Neural cell (in vitro differentiated cells): Measurements from ENCODE around the gene R3HDML. TPM values are rescaled to one million over a fixed set of nuclear protein-coding genes. Genes with fewer than 3 reads are reported as not detected.

Source experiments
- H2AFZ ChIP-seq: fragments of 200-600, 300-800 bp; sonication (generic), shearing (Covaris generic); 2 replicates; pipeline ENCODE4 v1.6.0; 2014; ENCODE audit warnings: low read depth, mild to moderate bottlenecking, antibody characterized with exemption, low read length, moderate library complexity
- H3F3A ChIP-seq: fragments of 200-600 bp; shearing (Covaris generic); 2 replicates; pipeline ENCODE4 v1.6.1; 2016; ENCODE audit warnings: mild to moderate bottlenecking, moderate library complexity, mixed read lengths, antibody characterized with exemption, low read length; ENCODE audit not compliant: insufficient read depth, poor library complexity, severe bottlenecking
- H3K27ac ChIP-seq: fragments of 200-600, 300-800 bp; sonication (generic), shearing (Covaris generic); 2 replicates; pipeline ENCODE4 v1.5.1; 2014; ENCODE audit warnings: mild to moderate bottlenecking, low read length, moderate library complexity
- H3K27me3 ChIP-seq: fragments of 300-800, 200-600 bp; sonication (generic), shearing (Covaris generic); 2 replicates; pipeline ENCODE4 v1.6.0; 2014; ENCODE audit warnings: mild to moderate bottlenecking, low read depth, low read length, moderate library complexity; ENCODE audit not compliant: insufficient read depth
- H3K36me3 ChIP-seq: fragments of 300-800, 200-600 bp; sonication (generic), shearing (Covaris generic); 2 replicates; pipeline ENCODE4 v1.5.1; 2014; ENCODE audit warnings: mild to moderate bottlenecking, antibody characterized with exemption, low read length, moderate library complexity; ENCODE audit not compliant: insufficient read depth
- H3K4me2 ChIP-seq: fragments of 300-800, 200-600 bp; sonication (generic), shearing (Covaris generic); 2 replicates; pipeline ENCODE4 v1.6.0; 2014; ENCODE audit warnings: mild to moderate bottlenecking, low read length
- H3K4me3 ChIP-seq: fragments of 300-800, 200-600 bp; sonication (generic), shearing (Covaris generic); 2 replicates; pipeline ENCODE4 v1.5.1; 2014; ENCODE audit warnings: mild to moderate bottlenecking, low read length, moderate library complexity
- H3K79me2 ChIP-seq: fragments of 200-600 bp; shearing (Covaris generic); replicated peaks from 2 replicates; pipeline ENCODE4 v1.6.0; 2014; ENCODE audit warnings: mild to moderate bottlenecking, low read length, moderate library complexity; ENCODE audit not compliant: insufficient read depth
- H3K9ac ChIP-seq: fragments of 300-800, 200-600 bp; sonication (generic), shearing (Covaris generic); 2 replicates; pipeline ENCODE4 v1.6.1; 2016; ENCODE audit warnings: mild to moderate bottlenecking, low read length, mixed read lengths
- H3K9me2 ChIP-seq: fragments of 200-600 bp; shearing (Covaris generic); 2 replicates; pipeline ENCODE4 v1.6.1; 2016; ENCODE audit warnings: mild to moderate bottlenecking, low read length, mixed read lengths; ENCODE audit not compliant: insufficient read depth
- H3K9me3 ChIP-seq: fragments of 200-600, 300-800 bp; sonication (generic), shearing (Covaris generic); 2 replicates; pipeline ENCODE4 v1.6.1; 2016; ENCODE audit warnings: mild to moderate bottlenecking, mixed run types, low read length, moderate library complexity, mixed read lengths
- H4K20me1 ChIP-seq: fragments of 200-600 bp; shearing (Covaris generic); 2 replicates; pipeline ENCODE4 v1.6.1; 2016; ENCODE audit warnings: mild to moderate bottlenecking, mixed run types; ENCODE audit not compliant: insufficient read depth
- CTCF ChIP-seq: fragments of 450-650 bp; IDR thresholded peaks from 2 replicates; pipeline ENCODE4 v1.5.1; 2014; ENCODE audit warnings: antibody characterized with exemption, mild to moderate bottlenecking, moderate library complexity; ENCODE audit not compliant: poor library complexity, severe bottlenecking
- EP300 ChIP-seq: fragments of 450-650 bp; conservative IDR thresholded peaks from 2 replicates; pipeline ENCODE4 v1.6.1; 2014; ENCODE audit warnings: antibody characterized with exemption, mild to moderate bottlenecking, moderate library complexity; ENCODE audit not compliant: poor library complexity, severe bottlenecking
- EZH2 ChIP-seq: fragments of 200-600, 300-800 bp; shearing (Covaris generic), sonication (generic); IDR thresholded peaks from 2 replicates; pipeline ENCODE4 v1.6.1; 2014; ENCODE audit warnings: antibody characterized with exemption, low read length, borderline replicate concordance, mild to moderate bottlenecking; ENCODE audit not compliant: insufficient read depth, poor library complexity, severe bottlenecking
- MXI1 ChIP-seq: fragments of 450-650 bp; conservative IDR thresholded peaks from 2 replicates; pipeline ENCODE4 v1.6.1; 2014; ENCODE audit warnings: antibody characterized with exemption, mild to moderate bottlenecking; ENCODE audit not compliant: poor library complexity, severe bottlenecking
- POLR2AphosphoS5 ChIP-seq: IDR thresholded peaks from 2 replicates; pipeline ENCODE4 v1.6.1; 2012
- RAD21 ChIP-seq: fragments of 450-650 bp; conservative IDR thresholded peaks from 2 replicates; pipeline ENCODE4 v1.6.1; 2014; ENCODE audit warnings: antibody characterized with exemption, mild to moderate bottlenecking, moderate library complexity
- REST ChIP-seq: IDR thresholded peaks from 2 replicates; pipeline ENCODE4 v1.6.1; 2012; ENCODE audit warnings: borderline replicate concordance
- SMC3 ChIP-seq: fragments of 450-650 bp; conservative IDR thresholded peaks from 2 replicates; pipeline ENCODE4 v1.6.1; 2014; ENCODE audit warnings: antibody characterized with exemption, mild to moderate bottlenecking, moderate library complexity; ENCODE audit not compliant: poor library complexity
- TAF1 ChIP-seq: IDR thresholded peaks from 2 replicates; pipeline ENCODE4 v1.6.1; 2012; ENCODE audit warnings: low read depth
- polyA plus RNA-seq: library from polyadenylated mRNA; depleted of rRNA; stranded (reverse); fragments of >200 nt; gene quantifications from 2 replicates; pipeline ENCODE4 v1.2.3, GENCODE V29; 2014

The R3HDML gene
- polyA plus RNA-seq, 1 donor from 2014 or later: not detected

- Histone ChIP-seq H3K4me2 (no peak overlapping the region), H3K9me2 (no peaks in the 10 kb centered on the region), H3K4me3 (no peak overlapping the region), H3K27me3 (no peaks in the 10 kb centered on the region), H4K20me1 (no peaks in the 10 kb centered on the region), H3K36me3 (no peaks in the 10 kb centered on the region), H3K27ac (no peak overlapping the region), H3K9ac (no peak overlapping the region), H2AFZ (no peak overlapping the region), H3K79me2 (no peaks in the 10 kb centered on the region), H3F3A (no peaks in the 10 kb centered on the region), H3K9me3 (no peaks in the 10 kb centered on the region)
- TF ChIP-seq EP300: no peak
- TF ChIP-seq CTCF: no peak
- TF ChIP-seq POLR2AphosphoS5: no peak
- TF ChIP-seq RAD21: no peak
- no peak for TF ChIP-seq TAF1
- no peak for TF ChIP-seq REST
- no peak for TF ChIP-seq EZH2
- TF ChIP-seq SMC3: no peak
- no peak for TF ChIP-seq MXI1
Observed at GRCh38 chr20:44301285-44301684, 35.6 kb upstream of the R3HDML start.

GRCh38 chr20:44302026-44302669, 34.7 kb upstream of the R3HDML start:
- no peak for TF ChIP-seq REST
- no peak for TF ChIP-seq EZH2
- TF ChIP-seq TAF1: no peak
- no peak for TF ChIP-seq RAD21
- no peak for TF ChIP-seq MXI1
- TF ChIP-seq EP300: no peak
- TF ChIP-seq SMC3: no peak
- TF ChIP-seq POLR2AphosphoS5: no peak
- no peak for TF ChIP-seq CTCF
- no peaks in the 10 kb centered on the region for H3K27me3 ChIP-seq
- no peaks in the 10 kb centered on the region for H3F3A ChIP-seq
- no peaks in the 10 kb centered on the region for H3K79me2 ChIP-seq
- no peak overlapping the region for H2AFZ ChIP-seq
- H3K36me3 ChIP-seq: no peaks in the 10 kb centered on the region
- no peak overlapping the region for H3K4me2 ChIP-seq
- H3K9me3 ChIP-seq: no peaks in the 10 kb centered on the region
- no peaks in the 10 kb centered on the region for H3K9me2 ChIP-seq
- no peaks in the 10 kb centered on the region for H4K20me1 ChIP-seq
- H3K9ac ChIP-seq: no peak overlapping the region
- no peak overlapping the region for H3K4me3 ChIP-seq
- no peak overlapping the region for H3K27ac ChIP-seq
